ENCODE results near the gene ZNF211.

- no peak for TF ChIP-seq POLR2A (IDR thresholded peaks at IDR 0.05)
- no peak for TF ChIP-seq CTCF (IDR thresholded peaks at IDR 0.05)
Observed at GRCh38 chr19:57672466-57672865, 39.5 kb downstream of the ZNF211 start.

Data from heart left ventricle (tissue), 13 donors.